HepG2 (cell line): ENCODE results near the gene YY1. TPM values are rescaled to one million over a fixed set of nuclear protein-coding genes. Genes with fewer than 3 reads are reported as not detected.

ENCODE experiments used
- ARHGAP35 ChIP-seq: sonication (generic); formaldehyde crosslinking; IDR thresholded peaks from 2 replicates; pipeline ENCODE4 v1.9.0; 2022; ENCODE audit warnings: mild to moderate bottlenecking, inconsistent platforms, moderate library complexity, missing genetic modification reagents, borderline replicate concordance
- BRCA1 ChIP-seq: sonication (generic); formaldehyde crosslinking; IDR thresholded peaks from 2 replicates; pipeline ENCODE4 v1.4.0; 2020; ENCODE audit warnings: missing genetic modification reagents
- GABPA ChIP-seq, 2 experiments: IDR thresholded peaks; 2 replicates each; pipeline ENCODE4 v1.6.1; 2011 to 2016; ENCODE audit warnings: low read depth in 2 of 2, low read length in 1 of 2, missing biosample characterization in 1 of 2, missing genetic modification characterization in 1 of 2
- HHEX ChIP-seq: IDR thresholded peaks from 2 replicates; pipeline ENCODE4 v1.6.1; 2016; ENCODE audit warnings: control low read depth
- KDM2A ChIP-seq: sonication (generic); formaldehyde crosslinking; IDR thresholded peaks from 2 replicates; pipeline ENCODE4 v1.4.0; 2020; ENCODE audit warnings: low read depth, missing genetic modification reagents, borderline replicate concordance
- MAFF ChIP-seq: IDR thresholded peaks from 2 replicates; pipeline ENCODE4 v1.6.1; 2011; ENCODE audit warnings: low read depth, low read length, improper control_type of control experiment
- TRIM24 ChIP-seq: sonication (generic); formaldehyde crosslinking; IDR thresholded peaks from 2 replicates; pipeline ENCODE4 v1.8.0; 2022; ENCODE audit warnings: mild to moderate bottlenecking, missing genetic modification reagents
- ZBTB8A ChIP-seq: sonication (generic); formaldehyde crosslinking; IDR thresholded peaks from 2 replicates; pipeline ENCODE4 v1.4.0; 2020; ENCODE audit warnings: mild to moderate bottlenecking, low read depth, missing genetic modification reagents, borderline replicate concordance
- ZNF264 ChIP-seq: sonication (generic); formaldehyde crosslinking; IDR thresholded peaks from 2 replicates; pipeline ENCODE4 v1.4.0; 2020; ENCODE audit warnings: missing genetic modification reagents
- ZNF367 ChIP-seq: sonication (generic); formaldehyde crosslinking; IDR thresholded peaks from 2 replicates; pipeline ENCODE4 v1.4.0; 2020; ENCODE audit warnings: missing genetic modification reagents, borderline replicate concordance
- ZNF629 ChIP-seq: sonication (generic); formaldehyde crosslinking; conservative IDR thresholded peaks from 2 replicates; pipeline ENCODE4 v1.5.0; 2020; ENCODE audit warnings: missing genetic modification reagents
- ZSCAN31 ChIP-seq: sonication (generic); formaldehyde crosslinking; IDR thresholded peaks from 2 replicates; pipeline ENCODE4 v1.5.0; 2020; ENCODE audit warnings: low read depth, mild to moderate bottlenecking, missing genetic modification reagents
- ZSCAN9 ChIP-seq: IDR thresholded peaks from 2 replicates; pipeline ENCODE4 v1.6.1; 2016; ENCODE audit warnings: borderline replicate concordance
- polyA plus RNA-seq, 8 experiments: library from polyadenylated mRNA; depleted of rRNA in 3 of 8; stranded (reverse) in 7 of 8; unstranded in 1 of 8; fragments of >200 nt; fragmentation: Illumina TruSeq in 4 of 8; extraction: Trizol in 4 of 8; gene quantifications; 2 replicates each; pipeline versions ENCODE4 v1.2.1 to v1.2.3, GENCODE V29; 2011 to 2016; ENCODE audit warnings: low read depth in 4 of 8, missing spikeins in 1 of 8, mixed read lengths in 1 of 8; ENCODE audit not compliant: insufficient read depth in 1 of 8
- total RNA-seq, 5 experiments: library from RNA; depleted of rRNA; stranded (reverse); fragments of >200 nt; fragmentation: Illumina TruSeq; extraction: Trizol; gene quantifications; 2 replicates each; pipeline ENCODE4 v1.2.3, GENCODE V29; 2016; ENCODE audit warnings: low read depth in 1 of 5
- TF ChIP-seq, protein P1 (sequence below): sonication (generic); formaldehyde crosslinking; IDR thresholded peaks from 2 replicates; pipeline ENCODE4 v1.5.0; 2020; ENCODE audit warnings: missing genetic modification reagents
- TF ChIP-seq, protein P2 (sequence below): sonication (generic); formaldehyde crosslinking; IDR thresholded peaks from 2 replicates; pipeline ENCODE4 v1.4.0; 2020; ENCODE audit warnings: mild to moderate bottlenecking, missing genetic modification reagents
- TF ChIP-seq, protein P3 (sequence below): IDR thresholded peaks from 2 replicates; pipeline ENCODE4 v1.6.1; 2012; ENCODE audit warnings: inconsistent platforms
- TF ChIP-seq, protein P4 (sequence below): IDR thresholded peaks from 2 replicates; pipeline ENCODE4 v1.6.1; 2016; ENCODE audit warnings: low read depth, borderline replicate concordance
- TF ChIP-seq, protein P5 (sequence below): sonication (generic); formaldehyde crosslinking; IDR thresholded peaks from 2 replicates; pipeline ENCODE4 v1.4.0; 2020; ENCODE audit warnings: mild to moderate bottlenecking, missing genetic modification reagents, borderline replicate concordance

Gene YY1
- total and polyA plus RNA-seq, 2 of the 13 experiments (the other 11 are each of a cell fraction or from before 2014, with no cell fraction given) = 29.4 to 68.1 TPM

DNA sequence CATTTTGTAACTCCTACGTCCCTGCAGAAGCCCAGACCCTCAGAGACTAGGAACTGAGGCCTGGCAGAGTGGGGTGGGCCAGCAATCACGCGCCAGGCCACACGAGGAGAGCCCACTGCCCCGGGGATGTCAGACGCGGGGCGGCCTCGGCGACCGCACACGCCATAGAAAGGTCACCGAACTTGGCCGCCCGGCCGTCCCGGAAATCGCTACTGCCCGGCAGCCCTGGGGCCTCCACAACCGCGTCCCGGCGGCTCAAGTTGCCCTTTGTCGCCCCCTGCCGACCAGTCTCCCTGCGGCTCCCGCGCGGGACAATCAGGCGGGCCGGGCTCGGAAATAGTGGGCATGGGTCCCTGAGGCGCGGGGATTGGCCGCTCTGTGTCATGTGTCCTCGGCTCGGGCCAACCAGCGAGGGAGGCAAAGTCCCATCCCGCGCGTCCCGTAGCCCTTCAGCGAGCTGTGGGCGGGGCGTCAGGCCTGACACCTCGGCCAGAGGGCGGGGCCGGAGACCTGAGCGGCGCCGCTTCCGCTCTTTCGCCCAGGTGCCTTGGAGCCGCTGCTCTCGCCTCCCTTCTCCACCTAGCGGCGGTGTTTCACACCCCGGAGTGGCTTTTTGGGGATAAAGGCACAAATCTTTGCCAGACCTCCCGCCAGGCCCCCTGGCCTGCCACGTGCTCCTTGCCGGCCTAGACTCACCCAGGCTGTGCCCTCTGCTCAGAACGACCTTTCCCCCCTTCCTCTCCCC, 46.1 kb upstream of the YY1 start (continued):
- TF ChIP-seq MAFF (no peak), ZNF629 (CRISPR knock-in tag) (no peak), BRCA1 (peak; percentile 88; the same call in 1 of the 2 replicates), ZBTB8A (no peak; the same call in 1 of the 2 replicates), ARHGAP35 (CRISPR knock-in tag) (peak; percentile 11; the same call in 1 of the 2 replicates), HHEX (CRISPR knock-in tag) (no peak), TRIM24 (CRISPR knock-in tag) (no peak), ZSCAN9 (no peak; the same call in 1 of the 2 replicates), GABPA (IDR thresholded peaks at IDR 0.05; ENCODE audit: low read depth, low read length) (peak; percentile 28), GABPA (CRISPR knock-in tag; IDR thresholded peaks at IDR 0.05; ENCODE audit: low read depth) (peak; percentile 84), ZNF367 (CRISPR knock-in tag) (no peak), ZSCAN31 (CRISPR knock-in tag) (peak; percentile 89), KDM2A (peak; percentile 93), ZNF264 (peak; percentile 89)
- TF ChIP-seq, protein P1, sequence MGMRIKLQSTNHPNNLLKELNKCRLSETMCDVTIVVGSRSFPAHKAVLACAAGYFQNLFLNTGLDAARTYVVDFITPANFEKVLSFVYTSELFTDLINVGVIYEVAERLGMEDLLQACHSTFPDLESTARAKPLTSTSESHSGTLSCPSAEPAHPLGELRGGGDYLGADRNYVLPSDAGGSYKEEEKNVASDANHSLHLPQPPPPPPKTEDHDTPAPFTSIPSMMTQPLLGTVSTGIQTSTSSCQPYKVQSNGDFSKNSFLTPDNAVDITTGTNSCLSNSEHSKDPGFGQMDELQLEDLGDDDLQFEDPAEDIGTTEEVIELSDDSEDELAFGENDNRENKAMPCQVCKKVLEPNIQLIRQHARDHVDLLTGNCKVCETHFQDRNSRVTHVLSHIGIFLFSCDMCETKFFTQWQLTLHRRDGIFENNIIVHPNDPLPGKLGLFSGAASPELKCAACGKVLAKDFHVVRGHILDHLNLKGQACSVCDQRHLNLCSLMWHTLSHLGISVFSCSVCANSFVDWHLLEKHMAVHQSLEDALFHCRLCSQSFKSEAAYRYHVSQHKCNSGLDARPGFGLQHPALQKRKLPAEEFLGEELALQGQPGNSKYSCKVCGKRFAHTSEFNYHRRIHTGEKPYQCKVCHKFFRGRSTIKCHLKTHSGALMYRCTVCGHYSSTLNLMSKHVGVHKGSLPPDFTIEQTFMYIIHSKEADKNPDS = 0 out of 2 replicates have a peak, but pooled peaks have one; percentile 69
- TF ChIP-seq, protein P2, sequence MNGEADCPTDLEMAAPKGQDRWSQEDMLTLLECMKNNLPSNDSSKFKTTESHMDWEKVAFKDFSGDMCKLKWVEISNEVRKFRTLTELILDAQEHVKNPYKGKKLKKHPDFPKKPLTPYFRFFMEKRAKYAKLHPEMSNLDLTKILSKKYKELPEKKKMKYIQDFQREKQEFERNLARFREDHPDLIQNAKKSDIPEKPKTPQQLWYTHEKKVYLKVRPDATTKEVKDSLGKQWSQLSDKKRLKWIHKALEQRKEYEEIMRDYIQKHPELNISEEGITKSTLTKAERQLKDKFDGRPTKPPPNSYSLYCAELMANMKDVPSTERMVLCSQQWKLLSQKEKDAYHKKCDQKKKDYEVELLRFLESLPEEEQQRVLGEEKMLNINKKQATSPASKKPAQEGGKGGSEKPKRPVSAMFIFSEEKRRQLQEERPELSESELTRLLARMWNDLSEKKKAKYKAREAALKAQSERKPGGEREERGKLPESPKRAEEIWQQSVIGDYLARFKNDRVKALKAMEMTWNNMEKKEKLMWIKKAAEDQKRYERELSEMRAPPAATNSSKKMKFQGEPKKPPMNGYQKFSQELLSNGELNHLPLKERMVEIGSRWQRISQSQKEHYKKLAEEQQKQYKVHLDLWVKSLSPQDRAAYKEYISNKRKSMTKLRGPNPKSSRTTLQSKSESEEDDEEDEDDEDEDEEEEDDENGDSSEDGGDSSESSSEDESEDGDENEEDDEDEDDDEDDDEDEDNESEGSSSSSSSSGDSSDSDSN (CRISPR knock-in tag) = peak; percentile 84
- TF ChIP-seq, protein P3, sequence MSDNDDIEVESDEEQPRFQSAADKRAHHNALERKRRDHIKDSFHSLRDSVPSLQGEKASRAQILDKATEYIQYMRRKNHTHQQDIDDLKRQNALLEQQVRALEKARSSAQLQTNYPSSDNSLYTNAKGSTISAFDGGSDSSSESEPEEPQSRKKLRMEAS = peak; percentile 76
- TF ChIP-seq, protein P4, sequence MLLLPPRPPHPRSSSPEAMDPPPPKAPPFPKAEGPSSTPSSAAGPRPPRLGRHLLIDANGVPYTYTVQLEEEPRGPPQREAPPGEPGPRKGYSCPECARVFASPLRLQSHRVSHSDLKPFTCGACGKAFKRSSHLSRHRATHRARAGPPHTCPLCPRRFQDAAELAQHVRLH (CRISPR knock-in tag) = peak; percentile 94; the same call in 1 of the 2 replicates
- TF ChIP-seq, protein P5, sequence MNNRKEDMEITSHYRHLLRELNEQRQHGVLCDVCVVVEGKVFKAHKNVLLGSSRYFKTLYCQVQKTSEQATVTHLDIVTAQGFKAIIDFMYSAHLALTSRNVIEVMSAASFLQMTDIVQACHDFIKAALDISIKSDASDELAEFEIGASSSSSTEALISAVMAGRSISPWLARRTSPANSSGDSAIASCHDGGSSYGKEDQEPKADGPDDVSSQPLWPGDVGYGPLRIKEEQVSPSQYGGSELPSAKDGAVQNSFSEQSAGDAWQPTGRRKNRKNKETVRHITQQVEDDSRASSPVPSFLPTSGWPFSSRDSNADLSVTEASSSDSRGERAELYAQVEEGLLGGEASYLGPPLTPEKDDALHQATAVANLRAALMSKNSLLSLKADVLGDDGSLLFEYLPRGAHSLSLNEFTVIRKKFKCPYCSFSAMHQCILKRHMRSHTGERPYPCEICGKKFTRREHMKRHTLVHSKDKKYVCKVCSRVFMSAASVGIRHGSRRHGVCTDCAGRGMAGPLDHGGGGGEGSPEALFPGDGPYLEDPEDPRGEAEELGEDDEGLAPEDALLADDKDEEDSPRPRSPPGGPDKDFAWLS (CRISPR knock-in tag) = 0 out of 2 replicates have a peak, but pooled peaks have one; percentile 10
